SK-N-SH (cell line): ENCODE measurements around the gene FGD1.
A peak's percentile ranks its signal among the peaks of the same experiment; 100 is the strongest.

Experiments
- CHD2 ChIP-seq: fragments of 150-350 bp; IDR thresholded peaks from 2 replicates; pipeline ENCODE4 v1.6.1; 2018; ENCODE audit warnings: low read length; ENCODE audit not compliant: partially characterized antibody
- CTCF ChIP-seq: fragments of 200-600 bp; sonication (generic); IDR thresholded peaks from 2 replicates; pipeline ENCODE4 v1.6.1; 2017; ENCODE audit warnings: antibody characterized with exemption, mild to moderate bottlenecking, moderate library complexity
- FOXM1 ChIP-seq: IDR thresholded peaks from 2 replicates; pipeline ENCODE4 v1.4.0; 2012; ENCODE audit warnings: low read depth, mild to moderate bottlenecking
- YY1 ChIP-seq: IDR thresholded peaks from 2 replicates; pipeline ENCODE4 v1.4.0; 2012; ENCODE audit warnings: low read depth, mild to moderate bottlenecking

- TF ChIP-seq FOXM1 = no peak
- peak; percentile 47 for TF ChIP-seq CTCF
- peak; percentile 51 for TF ChIP-seq CHD2
- peak; percentile 96 for TF ChIP-seq YY1
Measured at GRCh38 chrX:54439960-54440871, 55.8 kb downstream of the FGD1 start, which contains the start of gene TSR2.
